ENCODE data around the gene HMHB1. TPM values are rescaled to one million over a fixed set of nuclear protein-coding genes. Genes with fewer than 3 reads are reported as not detected.
A peak's percentile ranks its signal among the peaks of the same experiment; 100 is the strongest.

Gene HMHB1
- total RNA-seq, 1 experiment from 2014 or later = not detected

DNA sequence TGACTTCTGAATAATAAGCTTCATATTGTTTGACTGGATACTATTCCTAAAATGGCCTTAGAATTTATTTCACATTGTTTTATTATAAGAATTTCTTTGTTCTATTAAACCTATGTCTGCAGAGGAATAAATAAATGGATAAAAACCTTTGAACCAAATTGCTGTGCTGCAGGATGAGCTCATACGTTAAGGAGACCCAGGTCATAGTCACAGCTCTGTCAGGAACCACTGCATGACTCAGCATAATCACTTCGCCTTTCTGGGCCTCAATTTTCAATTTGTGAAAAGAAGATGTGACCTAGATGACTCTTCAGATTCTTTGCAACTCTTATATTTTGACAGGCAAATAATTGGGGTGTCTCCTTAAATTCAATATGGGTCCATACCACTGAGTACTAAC, 36.7 kb upstream of the HMHB1 start:
- Histone ChIP-seq H3K4me2 (ENCODE audit: low read depth, low read length, poor library complexity, severe bottlenecking) (no peak overlapping the region), H3K9me3 (ENCODE audit: low read length) (no peaks in the 10 kb centered on the region), H3K9ac (ENCODE audit: low read length) (no peak overlapping the region), H3K36me3 (ENCODE audit: insufficient read depth, low read length) (no peaks in the 10 kb centered on the region), H3K4me1 (ENCODE audit: low read length) (peaks cover 4% of the 10 kb centered on the region), H3K4me3 (ENCODE audit: low read length) (no peak overlapping the region), H3K27ac (ENCODE audit: low read length) (no peak overlapping the region), H4K20me1 (ENCODE audit: insufficient read depth, low read depth, low read length) (no peaks in the 10 kb centered on the region), H3K79me2 (ENCODE audit: low read length) (no peaks in the 10 kb centered on the region), H3K9me2 (replicated peaks; ENCODE audit: insufficient read depth, low read length) (no peaks in the 10 kb centered on the region), H2AFZ (ENCODE audit: low read length) (no peak overlapping the region), H3K27me3 (ENCODE audit: low read length) (no peaks in the 10 kb centered on the region)
- DNase-seq = peak; percentile 49

- Histone ChIP-seq H4K20me1 (ENCODE audit: insufficient read depth, low read depth, low read length) (no peaks in the 10 kb centered on the region), H3K27ac (ENCODE audit: low read length) (no peak overlapping the region), H3K27me3 (ENCODE audit: low read length) (no peaks in the 10 kb centered on the region), H3K4me3 (ENCODE audit: low read length) (no peak overlapping the region), H2AFZ (ENCODE audit: low read length) (no peak overlapping the region), H3K36me3 (ENCODE audit: insufficient read depth, low read length) (no peaks in the 10 kb centered on the region), H3K79me2 (ENCODE audit: low read length) (no peaks in the 10 kb centered on the region), H3K9me2 (replicated peaks; ENCODE audit: insufficient read depth, low read length) (no peaks in the 10 kb centered on the region), H3K4me2 (ENCODE audit: low read depth, low read length, poor library complexity, severe bottlenecking) (no peak overlapping the region), H3K4me1 (ENCODE audit: low read length) (peaks cover 3% of the 10 kb centered on the region; the same call in 1 of the 2 replicates), H3K9me3 (ENCODE audit: low read length) (no peaks in the 10 kb centered on the region), H3K9ac (ENCODE audit: low read length) (no peak overlapping the region)
- no peak for DNase-seq
Observed at GRCh38 chr5:143776951-143777350, 35.0 kb upstream of the HMHB1 start.

GRCh38 chr5:143779506-143779905, 32.5 kb upstream of the HMHB1 start:
- Histone ChIP-seq H3K4me1 (ENCODE audit: low read length) (peaks cover 3% of the 10 kb centered on the region; the same call in 1 of the 2 replicates), H3K27ac (ENCODE audit: low read length) (no peak overlapping the region), H4K20me1 (ENCODE audit: insufficient read depth, low read depth, low read length) (no peaks in the 10 kb centered on the region), H3K4me3 (ENCODE audit: low read length) (no peak overlapping the region), H2AFZ (ENCODE audit: low read length) (no peak overlapping the region), H3K36me3 (ENCODE audit: insufficient read depth, low read length) (no peaks in the 10 kb centered on the region), H3K9me2 (replicated peaks; ENCODE audit: insufficient read depth, low read length) (no peaks in the 10 kb centered on the region), H3K79me2 (ENCODE audit: low read length) (no peaks in the 10 kb centered on the region), H3K9ac (ENCODE audit: low read length) (no peak overlapping the region), H3K27me3 (ENCODE audit: low read length) (no peaks in the 10 kb centered on the region), H3K4me2 (ENCODE audit: low read depth, low read length, poor library complexity, severe bottlenecking) (no peak overlapping the region), H3K9me3 (ENCODE audit: low read length) (no peaks in the 10 kb centered on the region)
- DNase-seq = no peak

DNA sequence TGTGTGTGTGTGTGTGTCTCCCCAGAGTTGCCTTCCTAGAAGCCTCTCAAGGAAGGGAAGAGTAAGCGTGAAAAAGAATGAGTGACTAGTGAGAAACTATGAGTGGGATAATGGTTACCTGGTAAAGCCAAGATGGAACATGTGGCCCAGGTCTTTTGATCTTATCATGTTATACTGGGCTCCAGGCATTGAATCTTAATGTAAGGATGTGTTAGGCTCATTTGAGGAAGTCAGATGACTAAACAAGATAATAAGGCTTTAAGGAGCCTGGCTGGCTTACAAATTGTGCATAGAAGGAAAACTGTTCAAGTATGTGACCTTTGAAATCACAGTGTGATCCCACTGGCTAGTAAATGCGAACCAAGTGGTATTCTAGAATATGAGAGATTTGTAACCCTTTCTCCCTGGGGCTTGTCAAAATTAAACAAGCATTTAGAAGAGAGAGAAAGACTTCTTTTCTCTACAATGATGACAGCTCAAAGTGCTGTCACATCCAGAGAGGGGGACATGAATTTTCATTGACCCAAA, 29.9 kb upstream of the HMHB1 start:
- Histone ChIP-seq H3K9me2 (replicated peaks; ENCODE audit: insufficient read depth, low read length) (no peaks in the 10 kb centered on the region), H3K9ac (ENCODE audit: low read length) (no peak overlapping the region), H2AFZ (ENCODE audit: low read length) (no peak overlapping the region), H3K79me2 (ENCODE audit: low read length) (no peaks in the 10 kb centered on the region), H3K4me3 (ENCODE audit: low read length) (no peak overlapping the region), H3K4me1 (ENCODE audit: low read length) (no peaks in the 10 kb centered on the region), H3K9me3 (ENCODE audit: low read length) (no peaks in the 10 kb centered on the region), H4K20me1 (ENCODE audit: insufficient read depth, low read depth, low read length) (no peaks in the 10 kb centered on the region), H3K27ac (ENCODE audit: low read length) (no peak overlapping the region), H3K36me3 (ENCODE audit: insufficient read depth, low read length) (no peaks in the 10 kb centered on the region), H3K27me3 (ENCODE audit: low read length) (no peaks in the 10 kb centered on the region), H3K4me2 (ENCODE audit: low read depth, low read length, poor library complexity, severe bottlenecking) (no peak overlapping the region)
- DNase-seq = no peak

GRCh38 chr5:143782588-143783386, 29.2 kb upstream of the HMHB1 start:
- no peak for DNase-seq
- Histone ChIP-seq H3K27me3 (ENCODE audit: low read length) (no peaks in the 10 kb centered on the region), H3K9ac (ENCODE audit: low read length) (no peak overlapping the region), H3K9me2 (replicated peaks; ENCODE audit: insufficient read depth, low read length) (no peaks in the 10 kb centered on the region), H3K4me2 (ENCODE audit: low read depth, low read length, poor library complexity, severe bottlenecking) (no peak overlapping the region), H3K9me3 (ENCODE audit: low read length) (no peaks in the 10 kb centered on the region), H3K36me3 (ENCODE audit: insufficient read depth, low read length) (no peaks in the 10 kb centered on the region), H3K4me3 (ENCODE audit: low read length) (no peak overlapping the region), H3K27ac (ENCODE audit: low read length) (no peak overlapping the region), H3K79me2 (ENCODE audit: low read length) (no peaks in the 10 kb centered on the region), H2AFZ (ENCODE audit: low read length) (no peak overlapping the region), H4K20me1 (ENCODE audit: insufficient read depth, low read depth, low read length) (no peaks in the 10 kb centered on the region), H3K4me1 (ENCODE audit: low read length) (no peaks in the 10 kb centered on the region)

GRCh38 chr5:143788401-143788800, 23.6 kb upstream of the HMHB1 start:
- Histone ChIP-seq H4K20me1 (ENCODE audit: insufficient read depth, low read depth, low read length) (no peaks in the 10 kb centered on the region), H3K4me1 (ENCODE audit: low read length) (peaks cover 9% of the 10 kb centered on the region), H3K4me2 (ENCODE audit: low read depth, low read length, poor library complexity, severe bottlenecking) (no peak overlapping the region), H3K9me3 (ENCODE audit: low read length) (no peaks in the 10 kb centered on the region), H3K27ac (ENCODE audit: low read length) (no peak overlapping the region), H3K4me3 (ENCODE audit: low read length) (no peak overlapping the region), H3K9me2 (replicated peaks; ENCODE audit: insufficient read depth, low read length) (no peaks in the 10 kb centered on the region), H2AFZ (ENCODE audit: low read length) (no peak overlapping the region), H3K79me2 (ENCODE audit: low read length) (no peaks in the 10 kb centered on the region), H3K27me3 (ENCODE audit: low read length) (no peaks in the 10 kb centered on the region), H3K36me3 (ENCODE audit: insufficient read depth, low read length) (no peaks in the 10 kb centered on the region), H3K9ac (ENCODE audit: low read length) (no peak overlapping the region)
- no peak for DNase-seq

GRCh38 chr5:143790457-143791112, 21.4 kb upstream of the HMHB1 start:
- no peak for DNase-seq
- Histone ChIP-seq H4K20me1 (ENCODE audit: insufficient read depth, low read depth, low read length) (no peaks in the 10 kb centered on the region), H3K4me1 (ENCODE audit: low read length) (peaks cover 9% of the 10 kb centered on the region), H3K27ac (ENCODE audit: low read length) (no peak overlapping the region), H3K36me3 (ENCODE audit: insufficient read depth, low read length) (no peaks in the 10 kb centered on the region), H3K4me3 (ENCODE audit: low read length) (no peak overlapping the region), H3K9ac (ENCODE audit: low read length) (no peak overlapping the region), H3K27me3 (ENCODE audit: low read length) (no peaks in the 10 kb centered on the region), H3K9me2 (replicated peaks; ENCODE audit: insufficient read depth, low read length) (no peaks in the 10 kb centered on the region), H3K4me2 (ENCODE audit: low read depth, low read length, poor library complexity, severe bottlenecking) (no peak overlapping the region), H3K79me2 (ENCODE audit: low read length) (no peaks in the 10 kb centered on the region), H2AFZ (ENCODE audit: low read length) (no peak overlapping the region), H3K9me3 (ENCODE audit: low read length) (no peaks in the 10 kb centered on the region)

Measured in Karpas-422 (cell line).